WERI-Rb-1 (cell line): ENCODE data around the gene HTR6.
"Not testable (repeated sequence)": the region's sequence is repeated elsewhere in the genome, so short reads cannot be mapped to it uniquely, and the experiment has no call there.

Experiments used
- DNase-seq: peaks from one replicate; pipeline ENCODE4 v3.0.0-alpha.2; 2020
- H3K27ac ChIP-seq: fragments of 250-450 bp; sonication (Bioruptor Pico); 2 replicates; pipeline ENCODE4 v1.5.1; 2020; ENCODE audit warnings: mild to moderate bottlenecking, moderate library complexity
- H3K27me3 ChIP-seq: fragments of 250-450 bp; sonication (Bioruptor Pico); 2 replicates; pipeline ENCODE4 v1.5.1; 2021; ENCODE audit warnings: mild to moderate bottlenecking, low read depth, moderate library complexity; ENCODE audit not compliant: insufficient read depth, severe bottlenecking
- H3K36me3 ChIP-seq: fragments of 250-450 bp; sonication (Bioruptor Pico); 2 replicates; pipeline ENCODE4 v1.5.1; 2020; ENCODE audit warnings: mild to moderate bottlenecking, moderate library complexity
- H3K4me3 ChIP-seq: 2 replicates; pipeline ENCODE4 v1.5.1; 2011; ENCODE audit warnings: low read depth, mild to moderate bottlenecking, control low read depth, low read length
- H3K9me3 ChIP-seq: fragments of 250-450 bp; sonication (Bioruptor Pico); 2 replicates; pipeline ENCODE4 v1.5.1; 2021; ENCODE audit warnings: mild to moderate bottlenecking, moderate library complexity; ENCODE audit not compliant: severe bottlenecking
- CTCF ChIP-seq: IDR thresholded peaks from 2 replicates; pipeline ENCODE4 v1.5.1; 2011; ENCODE audit warnings: low read depth, mild to moderate bottlenecking, control low read depth, inconsistent platforms, low read length

Gene HTR6

GRCh38 chr1:19633106-19633505 is 31.6 kb upstream of the HTR6 start:
- Histone ChIP-seq H3K36me3 (no peaks in the 10 kb centered on the region; the same call in 1 of the 2 replicates), H3K27ac (no peak overlapping the region), H3K4me3 (no peak overlapping the region), H3K9me3 (no peaks in the 10 kb centered on the region), H3K27me3 (no peaks in the 10 kb centered on the region)
- TF ChIP-seq CTCF, result no peak
- DNase-seq, result no peak

GRCh38 chr1:19635064-19635463 is 29.6 kb upstream of the HTR6 start:
- H3K27ac ChIP-seq, H3K4me3 ChIP-seq, H3K36me3 ChIP-seq, H3K9me3 ChIP-seq, DNase-seq, H3K27me3 ChIP-seq: not testable (repeated sequence)

- Histone ChIP-seq H3K36me3 (no peaks in the 10 kb centered on the region), H3K27ac (no peak overlapping the region), H3K9me3 (no peaks in the 10 kb centered on the region), H3K4me3 (no peak overlapping the region), H3K27me3 (no peaks in the 10 kb centered on the region)
- no peak for DNase-seq
- TF ChIP-seq CTCF, result no peak
These were observed 29.0 kb upstream of the HTR6 start for GRCh38 chr1:19635646-19636045.

GRCh38 chr1:19636065-19636464 is 28.6 kb upstream of the HTR6 start:
- H3K27me3 ChIP-seq, result no peaks in the 10 kb centered on the region
- H3K27ac ChIP-seq, result no peak overlapping the region
- DNase-seq, result no peak
- no peaks in the 10 kb centered on the region for H3K9me3 ChIP-seq
- H3K4me3 ChIP-seq, result no peak overlapping the region
- H3K36me3 ChIP-seq, result no peaks in the 10 kb centered on the region
- no peak for TF ChIP-seq CTCF

GRCh38 chr1:19636749-19637148 is 27.9 kb upstream of the HTR6 start:
- not testable (repeated sequence) for H3K9me3 ChIP-seq, H3K36me3 ChIP-seq, H3K4me3 ChIP-seq, H3K27me3 ChIP-seq, H3K27ac ChIP-seq, DNase-seq

- no peak for TF ChIP-seq CTCF
- Histone ChIP-seq H3K36me3 (no peaks in the 10 kb centered on the region), H3K27ac (no peak overlapping the region), H3K4me3 (no peak overlapping the region), H3K9me3 (no peaks in the 10 kb centered on the region), H3K27me3 (no peaks in the 10 kb centered on the region)
- DNase-seq, result no peak
These were observed 27.1 kb upstream of the HTR6 start for GRCh38 chr1:19637606-19638005.

- H3K9me3 ChIP-seq, H3K27me3 ChIP-seq, H3K27ac ChIP-seq, DNase-seq, H3K36me3 ChIP-seq, H3K4me3 ChIP-seq: not testable (repeated sequence)
These were observed 25.4 kb upstream of the HTR6 start for GRCh38 chr1:19639228-19639627.
